ENCODE results near the gene CAMTA2. TPM values are rescaled to one million over a fixed set of nuclear protein-coding genes. Genes with fewer than 3 reads are reported as not detected.

CAMTA2 gene
- total and polyA plus RNA-seq, 9 of the 15 experiments (the other 6 are each of a cell fraction or from before 2014, with no cell fraction given): 0.24 to 25.1 (median 6.3) TPM

DNA sequence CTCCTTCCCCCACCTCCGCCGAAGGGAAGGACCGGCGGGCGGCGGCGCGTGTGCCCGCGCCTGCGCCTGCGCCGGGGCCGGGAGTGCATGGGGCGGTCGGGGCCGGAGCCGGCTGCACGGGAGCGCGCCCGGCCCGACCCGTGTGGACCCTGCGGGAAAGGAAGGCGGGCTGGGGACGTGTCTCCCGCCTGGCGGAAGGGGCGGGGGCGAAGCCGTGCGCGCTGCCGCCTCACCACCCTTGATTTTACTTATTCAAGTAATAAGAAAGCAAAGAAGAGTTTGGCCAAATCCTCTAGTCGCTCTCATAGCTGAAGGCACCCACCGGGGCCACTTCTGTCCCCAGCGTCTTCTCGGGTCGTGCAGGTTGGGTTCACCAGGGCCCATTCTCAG lies 38.5 kb downstream of the CAMTA2 start (continued):
- TF ChIP-seq, protein P1, sequence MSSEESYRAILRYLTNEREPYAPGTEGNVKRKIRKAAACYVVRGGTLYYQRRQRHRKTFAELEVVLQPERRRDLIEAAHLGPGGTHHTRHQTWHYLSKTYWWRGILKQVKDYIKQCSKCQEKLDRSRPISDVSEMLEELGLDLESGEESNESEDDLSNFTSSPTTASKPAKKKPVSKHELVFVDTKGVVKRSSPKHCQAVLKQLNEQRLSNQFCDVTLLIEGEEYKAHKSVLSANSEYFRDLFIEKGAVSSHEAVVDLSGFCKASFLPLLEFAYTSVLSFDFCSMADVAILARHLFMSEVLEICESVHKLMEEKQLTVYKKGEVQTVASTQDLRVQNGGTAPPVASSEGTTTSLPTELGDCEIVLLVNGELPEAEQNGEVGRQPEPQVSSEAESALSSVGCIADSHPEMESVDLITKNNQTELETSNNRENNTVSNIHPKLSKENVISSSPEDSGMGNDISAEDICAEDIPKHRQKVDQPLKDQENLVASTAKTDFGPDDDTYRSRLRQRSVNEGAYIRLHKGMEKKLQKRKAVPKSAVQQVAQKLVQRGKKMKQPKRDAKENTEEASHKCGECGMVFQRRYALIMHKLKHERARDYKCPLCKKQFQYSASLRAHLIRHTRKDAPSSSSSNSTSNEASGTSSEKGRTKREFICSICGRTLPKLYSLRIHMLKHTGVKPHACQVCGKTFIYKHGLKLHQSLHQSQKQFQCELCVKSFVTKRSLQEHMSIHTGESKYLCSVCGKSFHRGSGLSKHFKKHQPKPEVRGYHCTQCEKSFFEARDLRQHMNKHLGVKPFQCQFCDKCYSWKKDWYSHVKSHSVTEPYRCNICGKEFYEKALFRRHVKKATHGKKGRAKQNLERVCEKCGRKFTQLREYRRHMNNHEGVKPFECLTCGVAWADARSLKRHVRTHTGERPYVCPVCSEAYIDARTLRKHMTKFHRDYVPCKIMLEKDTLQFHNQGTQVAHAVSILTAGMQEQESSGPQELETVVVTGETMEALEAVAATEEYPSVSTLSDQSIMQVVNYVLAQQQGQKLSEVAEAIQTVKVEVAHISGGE (CRISPR knock-in tag; IDR thresholded peaks at IDR 0.05): no peak
- TF ChIP-seq, protein P2, sequence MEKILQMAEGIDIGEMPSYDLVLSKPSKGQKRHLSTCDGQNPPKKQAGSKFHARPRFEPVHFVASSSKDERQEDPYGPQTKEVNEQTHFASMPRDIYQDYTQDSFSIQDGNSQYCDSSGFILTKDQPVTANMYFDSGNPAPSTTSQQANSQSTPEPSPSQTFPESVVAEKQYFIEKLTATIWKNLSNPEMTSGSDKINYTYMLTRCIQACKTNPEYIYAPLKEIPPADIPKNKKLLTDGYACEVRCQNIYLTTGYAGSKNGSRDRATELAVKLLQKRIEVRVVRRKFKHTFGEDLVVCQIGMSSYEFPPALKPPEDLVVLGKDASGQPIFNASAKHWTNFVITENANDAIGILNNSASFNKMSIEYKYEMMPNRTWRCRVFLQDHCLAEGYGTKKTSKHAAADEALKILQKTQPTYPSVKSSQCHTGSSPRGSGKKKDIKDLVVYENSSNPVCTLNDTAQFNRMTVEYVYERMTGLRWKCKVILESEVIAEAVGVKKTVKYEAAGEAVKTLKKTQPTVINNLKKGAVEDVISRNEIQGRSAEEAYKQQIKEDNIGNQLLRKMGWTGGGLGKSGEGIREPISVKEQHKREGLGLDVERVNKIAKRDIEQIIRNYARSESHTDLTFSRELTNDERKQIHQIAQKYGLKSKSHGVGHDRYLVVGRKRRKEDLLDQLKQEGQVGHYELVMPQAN (IDR thresholded peaks at IDR 0.05; ENCODE audit: borderline replicate concordance): no peak
- TF ChIP-seq FOXK2 (conservative IDR thresholded peaks at IDR 0.05 in 1 of 2, IDR thresholded peaks at IDR 0.05 in 1 of 2; ENCODE audit: low read depth in 2 of 2): no peak
- TF ChIP-seq ZNF586 (CRISPR knock-in tag; conservative IDR thresholded peaks at IDR 0.05): no peak
- TF ChIP-seq, protein P3, sequence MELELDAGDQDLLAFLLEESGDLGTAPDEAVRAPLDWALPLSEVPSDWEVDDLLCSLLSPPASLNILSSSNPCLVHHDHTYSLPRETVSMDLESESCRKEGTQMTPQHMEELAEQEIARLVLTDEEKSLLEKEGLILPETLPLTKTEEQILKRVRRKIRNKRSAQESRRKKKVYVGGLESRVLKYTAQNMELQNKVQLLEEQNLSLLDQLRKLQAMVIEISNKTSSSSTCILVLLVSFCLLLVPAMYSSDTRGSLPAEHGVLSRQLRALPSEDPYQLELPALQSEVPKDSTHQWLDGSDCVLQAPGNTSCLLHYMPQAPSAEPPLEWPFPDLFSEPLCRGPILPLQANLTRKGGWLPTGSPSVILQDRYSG (tag; conservative IDR thresholded peaks at IDR 0.05; ENCODE audit: low read depth): no peak
- TF ChIP-seq GABPB2 (CRISPR knock-in tag; conservative IDR thresholded peaks at IDR 0.05): no peak
- TF ChIP-seq, protein P4, sequence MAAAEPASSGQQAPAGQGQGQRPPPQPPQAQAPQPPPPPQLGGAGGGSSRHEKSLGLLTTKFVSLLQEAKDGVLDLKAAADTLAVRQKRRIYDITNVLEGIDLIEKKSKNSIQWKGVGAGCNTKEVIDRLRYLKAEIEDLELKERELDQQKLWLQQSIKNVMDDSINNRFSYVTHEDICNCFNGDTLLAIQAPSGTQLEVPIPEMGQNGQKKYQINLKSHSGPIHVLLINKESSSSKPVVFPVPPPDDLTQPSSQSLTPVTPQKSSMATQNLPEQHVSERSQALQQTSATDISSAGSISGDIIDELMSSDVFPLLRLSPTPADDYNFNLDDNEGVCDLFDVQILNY (CRISPR knock-in tag; IDR thresholded peaks at IDR 0.05): no peak
- TF ChIP-seq, protein P5, sequence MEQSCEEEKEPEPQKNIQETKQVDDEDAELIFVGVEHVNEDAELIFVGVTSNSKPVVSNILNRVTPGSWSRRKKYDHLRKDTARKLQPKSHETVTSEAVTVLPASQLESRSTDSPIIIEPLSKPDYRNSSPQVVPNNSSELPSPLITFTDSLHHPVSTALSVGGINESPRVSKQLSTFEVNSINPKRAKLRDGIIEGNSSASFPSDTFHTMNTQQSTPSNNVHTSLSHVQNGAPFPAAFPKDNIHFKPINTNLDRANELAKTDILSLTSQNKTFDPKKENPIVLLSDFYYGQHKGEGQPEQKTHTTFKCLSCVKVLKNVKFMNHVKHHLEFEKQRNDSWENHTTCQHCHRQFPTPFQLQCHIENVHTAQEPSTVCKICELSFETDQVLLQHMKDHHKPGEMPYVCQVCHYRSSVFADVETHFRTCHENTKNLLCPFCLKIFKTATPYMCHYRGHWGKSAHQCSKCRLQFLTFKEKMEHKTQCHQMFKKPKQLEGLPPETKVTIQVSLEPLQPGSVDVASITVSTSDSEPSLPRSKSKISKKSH (CRISPR knock-in tag; IDR thresholded peaks at IDR 0.05): no peak
- TF ChIP-seq, protein P6, sequence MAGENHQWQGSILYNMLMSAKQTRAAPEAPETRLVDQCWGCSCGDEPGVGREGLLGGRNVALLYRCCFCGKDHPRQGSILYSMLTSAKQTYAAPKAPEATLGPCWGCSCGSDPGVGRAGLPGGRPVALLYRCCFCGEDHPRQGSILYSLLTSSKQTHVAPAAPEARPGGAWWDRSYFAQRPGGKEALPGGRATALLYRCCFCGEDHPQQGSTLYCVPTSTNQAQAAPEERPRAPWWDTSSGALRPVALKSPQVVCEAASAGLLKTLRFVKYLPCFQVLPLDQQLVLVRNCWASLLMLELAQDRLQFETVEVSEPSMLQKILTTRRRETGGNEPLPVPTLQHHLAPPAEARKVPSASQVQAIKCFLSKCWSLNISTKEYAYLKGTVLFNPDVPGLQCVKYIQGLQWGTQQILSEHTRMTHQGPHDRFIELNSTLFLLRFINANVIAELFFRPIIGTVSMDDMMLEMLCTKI (IDR thresholded peaks at IDR 0.05; ENCODE audit: partially characterized antibody): no peak
- TF ChIP-seq, protein P7, sequence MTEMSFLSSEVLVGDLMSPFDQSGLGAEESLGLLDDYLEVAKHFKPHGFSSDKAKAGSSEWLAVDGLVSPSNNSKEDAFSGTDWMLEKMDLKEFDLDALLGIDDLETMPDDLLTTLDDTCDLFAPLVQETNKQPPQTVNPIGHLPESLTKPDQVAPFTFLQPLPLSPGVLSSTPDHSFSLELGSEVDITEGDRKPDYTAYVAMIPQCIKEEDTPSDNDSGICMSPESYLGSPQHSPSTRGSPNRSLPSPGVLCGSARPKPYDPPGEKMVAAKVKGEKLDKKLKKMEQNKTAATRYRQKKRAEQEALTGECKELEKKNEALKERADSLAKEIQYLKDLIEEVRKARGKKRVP (CRISPR knock-in tag; IDR thresholded peaks at IDR 0.05): no peak
- no peak for TF ChIP-seq RBM14 (IDR thresholded peaks at IDR 0.05; ENCODE audit: borderline replicate concordance, insufficient read depth, low read depth, low read length)
- TF ChIP-seq POLR2AphosphoS5 (IDR thresholded peaks at IDR 0.05; ENCODE audit: control insufficient read depth, insufficient read depth, low read depth, low read length): peak; percentile 19; the same call in 1 of the 2 replicates
- TF ChIP-seq SREBF1 (IDR thresholded peaks at IDR 0.05; ENCODE audit: borderline replicate concordance, low read depth, low read length): no peak
- TF ChIP-seq, protein P8, sequence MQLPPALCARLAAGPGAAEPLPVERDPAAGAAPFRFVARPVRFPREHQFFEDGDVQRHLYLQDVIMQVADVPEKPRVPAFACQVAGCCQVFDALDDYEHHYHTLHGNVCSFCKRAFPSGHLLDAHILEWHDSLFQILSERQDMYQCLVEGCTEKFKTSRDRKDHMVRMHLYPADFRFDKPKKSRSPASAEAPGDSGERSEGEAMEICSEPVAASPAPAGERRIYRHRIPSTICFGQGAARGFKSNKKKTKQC (CRISPR knock-in tag; IDR thresholded peaks at IDR 0.05): no peak
